Lower leg skin (tissue), 4 donors: ENCODE measurements around the gene PNPLA3. TPM values are rescaled to one million over a fixed set of nuclear protein-coding genes. Genes with fewer than 3 reads are reported as not detected.

Experiments used
- DNase-seq, 2 donors: peaks; one replicate each; pipeline ENCODE4 v3.0.0-alpha.2; 2019; ENCODE audit warnings: low spot score in 2 of 2
- H3K4me3 ChIP-seq: fragments of 200-600 bp; sonication (generic); 2 replicates; pipeline ENCODE4 v1.5.1; 2017; ENCODE audit warnings: mild to moderate bottlenecking, low read depth; ENCODE audit not compliant: poor library complexity, severe bottlenecking
- POLR2A ChIP-seq, 2 donors: fragments of 450-650 bp; IDR thresholded peaks; one replicate each; pipeline ENCODE4 v1.6.1; 2016 to 2017; ENCODE audit warnings: antibody characterized with exemption in 2 of 2, mild to moderate bottlenecking in 1 of 2, moderate library complexity in 1 of 2
- WGBS, 2 donors: methylation state at CpG; one replicate each; pipeline ENCODE4 v1.1.5; 2018; 5-methylcytosine and 5-hydroxymethylcytosine counted together
- intact Hi-C: fragments of 100-400 bp; cut with DNase I; formaldehyde crosslinking; loops from one replicate; pipeline ENCODE4 v1.15.0; 2023; ENCODE audit warnings: low total_unique reads
- total RNA-seq, 4 donors: library from RNA; depleted of rRNA; stranded (reverse); fragments of >200 nt; gene quantifications; one replicate each; pipeline ENCODE4 v1.1.0, GENCODE V29; 2016
- TF ChIP-seq, protein P1 (sequence below), 3 donors: fragments of 450-650 bp; IDR thresholded peaks; one replicate each; pipeline ENCODE4 v1.5.1; 2016; ENCODE audit warnings: antibody characterized with exemption in 3 of 3, mild to moderate bottlenecking in 3 of 3, moderate library complexity in 2 of 3

PNPLA3 gene
- total RNA-seq, 4 donors from 2014 or later: 14.0 to 22.9 (median 20.4) TPM

GRCh38 chr22:43983808-43984207, 60.2 kb downstream of the PNPLA3 start:
- WGBS, 2 donors: 94 to 95% methylated on average over 16 of the region's 16 CpGs
- DNase-seq: no peak
- intact Hi-C loops: no loop called here
- no peak overlapping the region for H3K4me3 ChIP-seq
- no peak for TF ChIP-seq POLR2A (IDR thresholded peaks at IDR 0.05)
- TF ChIP-seq, protein P1, sequence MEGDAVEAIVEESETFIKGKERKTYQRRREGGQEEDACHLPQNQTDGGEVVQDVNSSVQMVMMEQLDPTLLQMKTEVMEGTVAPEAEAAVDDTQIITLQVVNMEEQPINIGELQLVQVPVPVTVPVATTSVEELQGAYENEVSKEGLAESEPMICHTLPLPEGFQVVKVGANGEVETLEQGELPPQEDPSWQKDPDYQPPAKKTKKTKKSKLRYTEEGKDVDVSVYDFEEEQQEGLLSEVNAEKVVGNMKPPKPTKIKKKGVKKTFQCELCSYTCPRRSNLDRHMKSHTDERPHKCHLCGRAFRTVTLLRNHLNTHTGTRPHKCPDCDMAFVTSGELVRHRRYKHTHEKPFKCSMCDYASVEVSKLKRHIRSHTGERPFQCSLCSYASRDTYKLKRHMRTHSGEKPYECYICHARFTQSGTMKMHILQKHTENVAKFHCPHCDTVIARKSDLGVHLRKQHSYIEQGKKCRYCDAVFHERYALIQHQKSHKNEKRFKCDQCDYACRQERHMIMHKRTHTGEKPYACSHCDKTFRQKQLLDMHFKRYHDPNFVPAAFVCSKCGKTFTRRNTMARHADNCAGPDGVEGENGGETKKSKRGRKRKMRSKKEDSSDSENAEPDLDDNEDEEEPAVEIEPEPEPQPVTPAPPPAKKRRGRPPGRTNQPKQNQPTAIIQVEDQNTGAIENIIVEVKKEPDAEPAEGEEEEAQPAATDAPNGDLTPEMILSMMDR (IDR thresholded peaks at IDR 0.05): no peak

GRCh38 chr22:43985532-43985931, 61.9 kb downstream of the PNPLA3 start:
- peak in 1 of 2 donors; percentile 45 for DNase-seq
- intact Hi-C loops: no loop called here
- H3K4me3 ChIP-seq: no peak overlapping the region
- 78 to 85% methylated on average over 12 of the region's 12 CpGs for WGBS, 2 donors
- no peak for TF ChIP-seq POLR2A (IDR thresholded peaks at IDR 0.05)
- TF ChIP-seq, protein P1 (IDR thresholded peaks at IDR 0.05): no peak

GRCh38 chr22:43988116-43988820, 64.7 kb downstream of the PNPLA3 start:
- no peak overlapping the region for H3K4me3 ChIP-seq
- TF ChIP-seq, protein P1 (IDR thresholded peaks at IDR 0.05): no peak
- no peak for TF ChIP-seq POLR2A (IDR thresholded peaks at IDR 0.05)
- DNase-seq: peak in 1 of 2 donors; percentile 3
- intact Hi-C loops: no loop called here
- WGBS, 2 donors: 77 to 78% methylated on average over 8 of the region's 8 CpGs

DNA sequence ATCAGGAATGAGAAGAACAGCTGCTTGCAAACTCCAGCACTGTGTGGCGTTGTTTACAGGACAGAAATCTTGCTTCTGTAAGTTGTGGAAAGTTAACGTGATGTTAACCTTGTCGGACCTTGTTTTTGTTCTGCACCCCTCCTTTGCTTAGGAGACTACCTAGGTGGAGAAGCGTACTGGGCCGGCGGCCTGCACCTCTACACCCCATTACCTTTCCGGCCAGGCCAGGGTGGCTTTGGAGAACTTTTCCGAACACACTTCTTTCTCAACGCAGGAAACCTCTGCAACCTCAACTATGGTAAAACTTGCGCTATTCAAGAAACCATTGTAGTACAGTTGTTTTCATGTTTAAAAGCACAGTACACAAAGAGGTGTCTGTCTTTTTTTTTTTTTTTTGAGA, 65.4 kb downstream of the PNPLA3 start:
- intact Hi-C loops: no loop called here
- H3K4me3 ChIP-seq: no peak overlapping the region
- 95 to 96% methylated on average over 10 of the region's 10 CpGs for WGBS, 2 donors
- DNase-seq: peak in 1 of 2 donors; percentile 34
- no peak for TF ChIP-seq POLR2A (IDR thresholded peaks at IDR 0.05)
- TF ChIP-seq, protein P1 (IDR thresholded peaks at IDR 0.05): no peak

DNA sequence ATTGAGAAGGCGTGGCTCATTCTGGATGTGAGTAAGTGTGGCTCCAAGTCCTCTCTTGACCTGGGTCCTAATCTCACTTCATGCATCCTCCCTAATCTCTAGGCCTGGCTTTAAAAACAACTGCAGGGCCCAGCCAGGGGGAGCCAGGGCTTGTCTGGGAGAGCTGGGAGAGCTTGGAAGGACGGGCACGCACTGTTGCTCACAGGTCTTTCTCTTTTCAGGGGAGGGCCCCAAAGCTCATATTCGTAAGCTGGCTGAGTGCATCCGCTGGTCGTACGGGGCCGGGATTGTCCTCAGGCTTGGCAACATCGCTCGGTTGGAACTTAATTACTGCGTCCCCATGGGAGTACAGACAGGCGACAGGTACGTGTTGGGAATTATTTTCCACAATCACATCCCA, 66.4 kb downstream of the PNPLA3 start:
- DNase-seq: no peak
- intact Hi-C loops: loop anchor here (5.0 kb wide), 1 partner anchor 637 kb away; no protein-coding TSS in a partner anchor
- H3K4me3 ChIP-seq: no peak overlapping the region
- 81 to 88% methylated on average over 13 of the region's 13 CpGs for WGBS, 2 donors
- TF ChIP-seq, protein P1 (IDR thresholded peaks at IDR 0.05): no peak
- TF ChIP-seq POLR2A (IDR thresholded peaks at IDR 0.05): no peak
